HepG2 (cell line): Measurements from ENCODE around the gene HKDC1. TPM values are rescaled to one million over a fixed set of nuclear protein-coding genes. Genes with fewer than 3 reads are reported as not detected.

Source experiments
- ATAC-seq: fragments of 200-7000 bp; cut with Tn5 transposase; 3 replicates; pipeline ENCODE4 v1.9.1; 2020; ENCODE audit warnings: mild to moderate bottlenecking, moderate library complexity
- BruUV-seq: library from RNA; stranded (reverse); fragments of 400-500 nt; replicated peaks from 2 replicates; lab custom pipeline; 2021; lab: Mats Ljungman, UMichigan
- CTCF ChIA-PET: fragments of 300-600 bp; formaldehyde crosslinking; extraction: SDS; loops from one replicate; lab custom pipeline; 2021; ENCODE audit warnings: low total read pairs, inconsistent platforms, low intra/inter-chr PET ratio; lab: Yijun Ruan, JAX
- POLR2A ChIA-PET: fragments of 350-600 bp; sonication (Branson Sonifier 250); formaldehyde crosslinking; loops from one replicate; lab custom pipeline; 2020; ENCODE audit warnings: antibody characterized with exemption, inconsistent platforms; lab: Yijun Ruan, JAX
- DNase-seq: peaks from one replicate; pipeline ENCODE4 v3.0.0-alpha.2; 2015; ENCODE audit warnings: low spot score
- FAIRE-seq: peaks from 3 replicates; lab custom pipeline; 2011; peaks lifted over from hg19 to GRCh38; lab: Jason Lieb, UNC
- H2AFZ ChIP-seq: one replicate; pipeline ENCODE4 v1.6.1; 2011; ENCODE audit warnings: low read length, inconsistent platforms
- H3K27ac ChIP-seq: fragments of 300-600 bp; 3 replicates; pipeline ENCODE4 v1.8.0; 2011; ENCODE audit warnings: mixed run types, mild to moderate bottlenecking, mixed read lengths, low read length, inconsistent platforms; ENCODE audit not compliant: insufficient read depth; ENCODE audit errors: extremely low read length
- H3K27me3 ChIP-seq, 2 experiments: fragments of 200-600 bp in 1 of 2; 2 replicates in 1 of 2; 3 replicates in 1 of 2; pipeline versions ENCODE4 v1.6.0 to v1.8.0; 2011; ENCODE audit warnings: low read length in 2 of 2, mild to moderate bottlenecking in 2 of 2, moderate library complexity in 2 of 2, inconsistent platforms in 1 of 2; ENCODE audit not compliant: insufficient read depth in 2 of 2, control insufficient read depth in 1 of 2
- H3K36me3 ChIP-seq, 2 experiments: fragments of 200-600 bp in 1 of 2; replicated peaks in 1 of 2; 2 replicates in 1 of 2; 3 replicates in 1 of 2; pipeline versions ENCODE4 v1.5.1 to v1.8.0; 2011; ENCODE audit warnings: low read length in 2 of 2, inconsistent platforms in 1 of 2; ENCODE audit not compliant: insufficient read depth in 2 of 2, control insufficient read depth in 1 of 2
- H3K4me1 ChIP-seq: 2 replicates; pipeline ENCODE4 v1.5.1; 2012; ENCODE audit warnings: low read length, inconsistent platforms; ENCODE audit not compliant: insufficient read depth
- H3K4me2 ChIP-seq: 2 replicates; pipeline ENCODE4 v1.6.0; 2011; ENCODE audit warnings: low read depth, low read length, inconsistent platforms
- H3K4me3 ChIP-seq, 3 experiments: fragments of 200-600 bp in 1 of 3; sonication (generic), shearing (Covaris generic) in 1 of 3; replicated peaks in 1 of 3; 2 replicates each; pipeline ENCODE4 v1.5.1; 2011 to 2016; ENCODE audit warnings: low read length in 3 of 3, inconsistent platforms in 2 of 3, low read depth in 2 of 3, mild to moderate bottlenecking in 2 of 3, control low read depth in 1 of 3, mixed read lengths in 1 of 3; ENCODE audit not compliant: insufficient read depth in 1 of 3
- H3K79me2 ChIP-seq: one replicate; pipeline ENCODE4 v1.6.1; 2011; ENCODE audit warnings: low read length, inconsistent platforms; ENCODE audit not compliant: insufficient read depth
- H3K9ac ChIP-seq: 2 replicates; pipeline ENCODE4 v1.6.0; 2011; ENCODE audit warnings: mild to moderate bottlenecking, low read depth, low read length, inconsistent platforms; ENCODE audit not compliant: insufficient read depth
- H3K9me3 ChIP-seq: 2 replicates; pipeline ENCODE4 v1.5.1; 2012; ENCODE audit warnings: mild to moderate bottlenecking, low read length
- H4K20me1 ChIP-seq: 2 replicates; pipeline ENCODE4 v1.6.0; 2011; ENCODE audit warnings: inconsistent platforms, mild to moderate bottlenecking, low read length, moderate library complexity; ENCODE audit not compliant: insufficient read depth
- GZF1 ChIP-seq: sonication (generic); formaldehyde crosslinking; IDR thresholded peaks from 2 replicates; pipeline ENCODE4 v1.5.1; 2020; ENCODE audit warnings: mild to moderate bottlenecking, missing genetic modification reagents
- HES4 ChIP-seq: sonication (generic); formaldehyde crosslinking; IDR thresholded peaks from 2 replicates; pipeline ENCODE4 v1.9.0; 2021; ENCODE audit warnings: mild to moderate bottlenecking, missing genetic modification reagents, borderline replicate concordance
- KAT2B ChIP-seq: fragments of 150-350 bp; IDR thresholded peaks from 2 replicates; pipeline ENCODE4 v1.6.1; 2014; ENCODE audit warnings: low read depth, low read length, borderline replicate concordance
- MXD4 ChIP-seq: IDR thresholded peaks from 2 replicates; pipeline ENCODE4 v1.6.1; 2016; ENCODE audit warnings: mild to moderate bottlenecking, missing biosample characterization, missing genetic modification reagents
- WGBS: methylation state at CpG from one replicate; pipeline ENCODE4 v1.1.6; 2017; ENCODE audit warnings: low lambda C conversion rate; 5-methylcytosine and 5-hydroxymethylcytosine counted together
- in situ Hi-C: cut with HindIII; loops from 2 replicates; pipeline ENCODE4 v1.10.0; 2017; ENCODE audit warnings: low pct_unique_long_range_greater_than_20kb; ENCODE audit not compliant: extremely low pct_ligation_motif_present
- intact Hi-C: fragments of 100-400 bp; cut with micrococcal nuclease; formaldehyde crosslinking; loops from one replicate; pipeline ENCODE4 v1.10.0; 2022; ENCODE audit not compliant: unreplicated experiment
- polyA plus RNA-seq, 8 experiments: library from polyadenylated mRNA; depleted of rRNA in 3 of 8; stranded (reverse) in 7 of 8; unstranded in 1 of 8; fragments of >200 nt; fragmentation: Illumina TruSeq in 4 of 8; extraction: Trizol in 4 of 8; gene quantifications; 2 replicates each; pipeline versions ENCODE4 v1.2.1 to v1.2.3, GENCODE V29; 2011 to 2016; ENCODE audit warnings: low read depth in 4 of 8, missing spikeins in 1 of 8, mixed read lengths in 1 of 8; ENCODE audit not compliant: insufficient read depth in 1 of 8
- total RNA-seq, 5 experiments: library from RNA; depleted of rRNA; stranded (reverse); fragments of >200 nt; fragmentation: Illumina TruSeq; extraction: Trizol; gene quantifications; 2 replicates each; pipeline ENCODE4 v1.2.3, GENCODE V29; 2016; ENCODE audit warnings: low read depth in 1 of 5
- TF ChIP-seq, protein P1 (sequence below), 2 experiments: fragments of 450-650 bp in 1 of 2; sonication (generic) in 1 of 2; formaldehyde crosslinking in 1 of 2; IDR thresholded peaks; 2 replicates each; pipeline versions ENCODE4 v1.6.1 to v1.8.0; 2016 to 2022; ENCODE audit warnings: antibody characterized with exemption in 1 of 2, mild to moderate bottlenecking in 1 of 2, missing genetic modification reagents in 1 of 2

Gene HKDC1
- total and polyA plus RNA-seq, 2 of the 13 experiments (the other 11 are each of a cell fraction or from before 2014, with no cell fraction given): 8.1 to 12.4 TPM

DNA sequence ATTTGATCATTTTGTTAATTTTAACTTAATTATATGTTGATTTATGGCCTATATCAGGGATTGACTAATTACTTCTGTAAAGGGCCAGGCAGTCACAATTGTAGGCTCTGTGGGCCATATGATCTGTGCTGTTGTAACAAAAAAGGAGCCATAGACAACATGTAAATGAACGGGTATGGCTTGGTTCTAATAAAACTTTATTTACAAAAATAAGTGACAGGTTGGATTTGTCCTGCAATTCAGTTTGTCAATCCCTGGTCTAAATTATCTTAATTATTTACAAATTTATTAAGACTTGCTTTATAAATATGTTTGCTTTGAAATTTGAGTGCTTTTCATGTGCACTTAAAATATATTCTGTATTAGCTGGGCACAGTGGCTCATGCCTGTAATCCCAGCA is 55.3 kb downstream of the HKDC1 start:
- POLR2A ChIA-PET: no interaction called here

More for the DNA sequence above, 55.3 kb downstream of the HKDC1 start:
- DNase-seq (no peak), FAIRE-seq (no peak), ATAC-seq (no peak)
- in situ Hi-C loops: no loop called here
- no peaks in the 10 kb centered on the region for H3K79me2 ChIP-seq
- 47% methylated on average over 1 of the region's 1 CpG for WGBS
- no peaks in the 10 kb centered on the region for H3K27me3 ChIP-seq
- no peak overlapping the region for H3K9ac ChIP-seq
- peaks cover 11% of the 10 kb centered on the region for H3K4me1 ChIP-seq
- H3K9me3 ChIP-seq: no peaks in the 10 kb centered on the region
- H3K4me2 ChIP-seq: no peak overlapping the region
- H3K27ac ChIP-seq: no peak overlapping the region
- H4K20me1 ChIP-seq: no peaks in the 10 kb centered on the region
- CTCF ChIA-PET: interaction anchor here (0.6 kb wide), 1 partner anchor 13 kb away, joined by 4 read pairs; no protein-coding TSS in a partner anchor
- no peaks in the 10 kb centered on the region for H3K36me3 ChIP-seq
- no peak for TF ChIP-seq GZF1 (CRISPR knock-in tag)
- TF ChIP-seq, protein P1, sequence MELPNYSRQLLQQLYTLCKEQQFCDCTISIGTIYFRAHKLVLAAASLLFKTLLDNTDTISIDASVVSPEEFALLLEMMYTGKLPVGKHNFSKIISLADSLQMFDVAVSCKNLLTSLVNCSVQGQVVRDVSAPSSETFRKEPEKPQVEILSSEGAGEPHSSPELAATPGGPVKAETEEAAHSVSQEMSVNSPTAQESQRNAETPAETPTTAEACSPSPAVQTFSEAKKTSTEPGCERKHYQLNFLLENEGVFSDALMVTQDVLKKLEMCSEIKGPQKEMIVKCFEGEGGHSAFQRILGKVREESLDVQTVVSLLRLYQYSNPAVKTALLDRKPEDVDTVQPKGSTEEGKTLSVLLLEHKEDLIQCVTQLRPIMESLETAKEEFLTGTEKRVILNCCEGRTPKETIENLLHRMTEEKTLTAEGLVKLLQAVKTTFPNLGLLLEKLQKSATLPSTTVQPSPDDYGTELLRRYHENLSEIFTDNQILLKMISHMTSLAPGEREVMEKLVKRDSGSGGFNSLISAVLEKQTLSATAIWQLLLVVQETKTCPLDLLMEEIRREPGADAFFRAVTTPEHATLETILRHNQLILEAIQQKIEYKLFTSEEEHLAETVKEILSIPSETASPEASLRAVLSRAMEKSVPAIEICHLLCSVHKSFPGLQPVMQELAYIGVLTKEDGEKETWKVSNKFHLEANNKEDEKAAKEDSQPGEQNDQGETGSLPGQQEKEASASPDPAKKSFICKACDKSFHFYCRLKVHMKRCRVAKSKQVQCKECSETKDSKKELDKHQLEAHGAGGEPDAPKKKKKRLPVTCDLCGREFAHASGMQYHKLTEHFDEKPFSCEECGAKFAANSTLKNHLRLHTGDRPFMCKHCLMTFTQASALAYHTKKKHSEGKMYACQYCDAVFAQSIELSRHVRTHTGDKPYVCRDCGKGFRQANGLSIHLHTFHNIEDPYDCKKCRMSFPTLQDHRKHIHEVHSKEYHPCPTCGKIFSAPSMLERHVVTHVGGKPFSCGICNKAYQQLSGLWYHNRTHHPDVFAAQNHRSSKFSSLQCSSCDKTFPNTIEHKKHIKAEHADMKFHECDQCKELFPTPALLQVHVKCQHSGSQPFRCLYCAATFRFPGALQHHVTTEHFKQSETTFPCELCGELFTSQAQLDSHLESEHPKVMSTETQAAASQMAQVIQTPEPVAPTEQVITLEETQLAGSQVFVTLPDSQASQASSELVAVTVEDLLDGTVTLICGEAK (IDR thresholded peaks at IDR 0.05): peak; percentile 24; the same call in 1 of the 2 replicates
- TF ChIP-seq, protein P1 (CRISPR knock-in tag; IDR thresholded peaks at IDR 0.05): no peak
- no peak for TF ChIP-seq KAT2B
- no peak for TF ChIP-seq HES4 (CRISPR knock-in tag)
- TF ChIP-seq MXD4 (CRISPR knock-in tag): no peak
- H3K4me3 ChIP-seq: no peak overlapping the region
- H2AFZ ChIP-seq: no peak overlapping the region
- no TSS peak for BruUV-seq
- intact Hi-C loops: no loop called here
